Neural progenitor cell (in vitro differentiated cells): ENCODE data around the gene ATG13.

Source experiments
- EZH2 ChIP-seq: fragments of 200-600 bp; sonication (generic); IDR thresholded peaks from 2 replicates; pipeline ENCODE4 v1.6.1; 2017; ENCODE audit warnings: antibody characterized with exemption, mild to moderate bottlenecking, moderate library complexity
- TF ChIP-seq, protein P1 (sequence below): fragments of 200-600 bp; sonication (generic); IDR thresholded peaks from 2 replicates; pipeline ENCODE4 v1.5.1; 2017; ENCODE audit warnings: antibody characterized with exemption, mild to moderate bottlenecking

GRCh38 chr11:46694607-46695006, 77.3 kb downstream of the ATG13 start:
- TF ChIP-seq EZH2: no peak
- TF ChIP-seq, protein P1, sequence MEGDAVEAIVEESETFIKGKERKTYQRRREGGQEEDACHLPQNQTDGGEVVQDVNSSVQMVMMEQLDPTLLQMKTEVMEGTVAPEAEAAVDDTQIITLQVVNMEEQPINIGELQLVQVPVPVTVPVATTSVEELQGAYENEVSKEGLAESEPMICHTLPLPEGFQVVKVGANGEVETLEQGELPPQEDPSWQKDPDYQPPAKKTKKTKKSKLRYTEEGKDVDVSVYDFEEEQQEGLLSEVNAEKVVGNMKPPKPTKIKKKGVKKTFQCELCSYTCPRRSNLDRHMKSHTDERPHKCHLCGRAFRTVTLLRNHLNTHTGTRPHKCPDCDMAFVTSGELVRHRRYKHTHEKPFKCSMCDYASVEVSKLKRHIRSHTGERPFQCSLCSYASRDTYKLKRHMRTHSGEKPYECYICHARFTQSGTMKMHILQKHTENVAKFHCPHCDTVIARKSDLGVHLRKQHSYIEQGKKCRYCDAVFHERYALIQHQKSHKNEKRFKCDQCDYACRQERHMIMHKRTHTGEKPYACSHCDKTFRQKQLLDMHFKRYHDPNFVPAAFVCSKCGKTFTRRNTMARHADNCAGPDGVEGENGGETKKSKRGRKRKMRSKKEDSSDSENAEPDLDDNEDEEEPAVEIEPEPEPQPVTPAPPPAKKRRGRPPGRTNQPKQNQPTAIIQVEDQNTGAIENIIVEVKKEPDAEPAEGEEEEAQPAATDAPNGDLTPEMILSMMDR: no peak
